ENCODE results near the gene MEIS1. TPM values are rescaled to one million over a fixed set of nuclear protein-coding genes. Genes with fewer than 3 reads are reported as not detected.

MEIS1 gene
- total and polyA plus RNA-seq, 4 experiments from 2014 or later = not detected

DNA sequence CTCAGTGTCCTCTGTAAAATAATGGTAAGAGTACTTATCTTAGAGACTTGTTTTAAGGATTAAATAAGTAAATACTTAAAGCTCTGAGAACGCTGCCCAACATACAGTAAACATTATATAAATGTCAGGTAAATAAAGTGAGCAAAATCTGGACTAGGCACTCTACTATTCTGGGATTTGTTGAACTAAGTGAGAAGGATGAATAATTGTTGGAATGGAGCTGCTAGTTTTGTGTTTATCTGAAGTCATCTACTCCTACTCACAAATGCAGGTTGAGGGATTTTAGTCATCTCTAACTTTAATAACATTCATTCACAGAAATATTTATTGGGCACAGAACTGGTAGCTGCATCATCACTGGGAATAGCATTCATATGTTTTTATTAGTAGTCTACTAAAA lies 103.4 kb downstream of the MEIS1 start:
- no peaks in the 10 kb centered on the region for H3K36me3 Mint-ChIP-seq
- CTCF ChIA-PET (ENCODE audit: partially characterized antibody) = no interaction called here
- H3K27ac ChIP-seq (ENCODE audit: low read depth, low read length) = no peak overlapping the region
- H3K27me3 ChIP-seq (ENCODE audit: insufficient read depth, low read length) = no peaks in the 10 kb centered on the region
- no peak overlapping the region for H3K4me3 ChIP-seq (ENCODE audit: low read length in 2 of 2)
- no peaks in the 10 kb centered on the region for H3K4me1 ChIP-seq (ENCODE audit: insufficient read depth, low read length)
- H3K4me3 Mint-ChIP-seq = no peak overlapping the region
- no peak overlapping the region for H3K27ac Mint-ChIP-seq
- DNase-seq = no peak
- H3K36me3 ChIP-seq (ENCODE audit: insufficient read depth, low read length) = no peaks in the 10 kb centered on the region
- no peaks in the 10 kb centered on the region for H3K4me1 Mint-ChIP-seq
- POLR2A ChIA-PET (ENCODE audit: partially characterized antibody) = no interaction called here
- H3K9me3 Mint-ChIP-seq = no peaks in the 10 kb centered on the region
- no peaks in the 10 kb centered on the region for H3K27me3 Mint-ChIP-seq
- intact Hi-C loops (cut with micrococcal nuclease) = no loop called here
- H3K9me3 ChIP-seq (ENCODE audit: control insufficient read depth in 1 of 2, low read length in 2 of 2) = no peaks in the 10 kb centered on the region

DNA sequence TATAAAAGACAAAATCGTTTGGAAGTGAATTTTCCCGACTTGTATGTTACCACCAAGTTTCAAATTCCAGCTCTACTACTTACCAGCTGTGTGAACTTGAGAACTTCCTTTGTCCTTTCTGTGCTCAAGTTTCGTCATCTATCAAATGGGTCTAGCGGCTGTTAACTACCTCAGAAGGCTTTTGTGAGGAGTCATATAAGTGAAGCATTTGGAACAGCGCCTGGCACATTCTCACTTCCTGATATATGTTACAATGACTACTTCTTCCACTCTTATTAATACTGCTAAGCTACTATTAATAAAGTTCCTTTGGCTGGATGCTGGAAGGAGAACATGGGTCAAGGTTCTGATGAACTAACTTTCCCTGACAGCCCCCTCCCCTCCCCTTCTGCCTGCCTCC lies 104.5 kb downstream of the MEIS1 start:
- Histone ChIP-seq H3K9me3 (ENCODE audit: control insufficient read depth in 1 of 2, low read length in 2 of 2) (no peaks in the 10 kb centered on the region), H3K36me3 (ENCODE audit: insufficient read depth, low read length) (no peaks in the 10 kb centered on the region), H3K4me1 (ENCODE audit: insufficient read depth, low read length) (no peaks in the 10 kb centered on the region), H3K4me3 (ENCODE audit: low read length in 2 of 2) (no peak overlapping the region), H3K27me3 (ENCODE audit: insufficient read depth, low read length) (no peaks in the 10 kb centered on the region), H3K27ac (ENCODE audit: low read depth, low read length) (no peak overlapping the region)
- Mint-ChIP-seq H3K4me1 (no peaks in the 10 kb centered on the region), H3K9me3 (no peaks in the 10 kb centered on the region), H3K36me3 (no peaks in the 10 kb centered on the region), H3K4me3 (no peak overlapping the region), H3K27me3 (peaks cover 0 to 2% of the 10 kb centered on the region in 2 donors), H3K27ac (no peak overlapping the region)
- ChIA-PET CTCF (ENCODE audit: partially characterized antibody) (no interaction called here), POLR2A (ENCODE audit: partially characterized antibody) (no interaction called here)
- no peak for DNase-seq
- intact Hi-C loops (cut with micrococcal nuclease) = no loop called here

DNA sequence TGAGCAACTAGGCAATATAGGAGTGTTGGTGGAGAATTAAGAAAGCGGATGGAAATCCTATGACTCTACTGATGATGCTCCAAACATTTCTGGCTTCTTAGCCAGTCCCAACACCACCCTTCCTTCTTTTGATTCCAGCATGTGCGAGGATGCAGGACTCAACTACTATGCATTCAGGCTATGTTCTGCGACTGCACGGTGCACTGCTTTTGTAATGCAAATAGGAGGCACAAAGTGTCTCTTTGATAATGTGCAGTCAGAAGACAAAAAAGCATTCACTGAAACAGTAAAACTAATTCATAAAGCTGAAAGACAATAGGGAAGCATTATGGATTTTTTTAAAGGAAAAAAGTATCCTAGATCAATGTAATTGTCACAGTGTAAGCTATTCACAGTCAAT lies 106.7 kb downstream of the MEIS1 start:
- ChIA-PET POLR2A (ENCODE audit: partially characterized antibody) (no interaction called here), CTCF (ENCODE audit: partially characterized antibody) (no interaction called here)
- H3K9me3 ChIP-seq (ENCODE audit: control insufficient read depth in 1 of 2, low read length in 2 of 2) = no peaks in the 10 kb centered on the region
- Mint-ChIP-seq H3K27me3 (peaks cover 0 to 4% of the 10 kb centered on the region in 2 donors), H3K9me3 (peaks cover 0 to 2% (median 0%) of the 10 kb centered on the region in 8 donors), H3K4me3 (no peak overlapping the region), H3K4me1 (no peaks in the 10 kb centered on the region), H3K27ac (no peak overlapping the region), H3K36me3 (no peaks in the 10 kb centered on the region)
- no peaks in the 10 kb centered on the region for H3K27me3 ChIP-seq (ENCODE audit: insufficient read depth, low read length)
- intact Hi-C loops (cut with micrococcal nuclease) = no loop called here
- H3K36me3 ChIP-seq (ENCODE audit: insufficient read depth, low read length) = no peaks in the 10 kb centered on the region
- H3K27ac ChIP-seq (ENCODE audit: low read depth, low read length) = no peak overlapping the region
- no peak for DNase-seq
- H3K4me1 ChIP-seq (ENCODE audit: insufficient read depth, low read length) = no peaks in the 10 kb centered on the region
- H3K4me3 ChIP-seq (ENCODE audit: low read length in 2 of 2) = no peak overlapping the region

DNA sequence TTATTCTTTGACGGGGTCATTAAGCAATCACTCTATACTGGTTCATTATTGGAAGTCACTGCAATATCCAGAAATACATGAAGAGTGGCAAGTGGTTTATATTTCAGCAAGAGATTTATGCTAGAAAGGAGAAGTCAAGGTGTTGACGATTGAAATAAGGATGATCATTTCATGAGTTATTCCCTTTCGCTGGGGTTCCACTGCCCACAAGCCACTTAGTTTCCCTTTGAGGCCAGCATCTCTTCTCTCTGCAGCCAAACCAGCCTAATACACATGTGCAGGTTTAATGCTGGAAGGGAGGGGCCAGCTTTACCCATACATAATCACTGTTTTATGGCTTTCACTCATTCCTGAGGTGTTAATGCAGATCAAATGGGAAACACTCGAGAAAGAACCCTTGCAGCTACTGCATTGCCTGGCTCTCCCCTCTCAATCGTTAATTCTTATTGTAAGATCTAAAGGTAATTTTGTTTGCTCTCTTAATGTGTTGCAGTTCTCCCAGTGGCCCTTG lies 108.4 kb downstream of the MEIS1 start:
- H3K27me3 ChIP-seq (ENCODE audit: insufficient read depth, low read length) = no peaks in the 10 kb centered on the region
- ChIA-PET POLR2A (ENCODE audit: partially characterized antibody) (no interaction called here), CTCF (ENCODE audit: partially characterized antibody) (interaction anchor here (1.1 kb wide), 1 partner anchor 23 kb away, joined by 3 read pairs; no protein-coding TSS in a partner anchor)
- intact Hi-C loops (cut with micrococcal nuclease) = no loop called here
- Mint-ChIP-seq H3K4me1 (no peaks in the 10 kb centered on the region), H3K9me3 (peaks cover 0 to 2% (median 0%) of the 10 kb centered on the region in 8 donors), H3K36me3 (no peaks in the 10 kb centered on the region), H3K27ac (no peak overlapping the region), H3K27me3 (peaks cover 0 to 4% of the 10 kb centered on the region in 2 donors), H3K4me3 (no peak overlapping the region)
- H3K27ac ChIP-seq (ENCODE audit: low read depth, low read length) = no peak overlapping the region
- no peaks in the 10 kb centered on the region for H3K36me3 ChIP-seq (ENCODE audit: insufficient read depth, low read length)
- H3K4me1 ChIP-seq (ENCODE audit: insufficient read depth, low read length) = no peaks in the 10 kb centered on the region
- no peak overlapping the region for H3K4me3 ChIP-seq (ENCODE audit: low read length in 2 of 2)
- DNase-seq = no peak
- H3K9me3 ChIP-seq (ENCODE audit: control insufficient read depth in 1 of 2, low read length in 2 of 2) = no peaks in the 10 kb centered on the region

DNA sequence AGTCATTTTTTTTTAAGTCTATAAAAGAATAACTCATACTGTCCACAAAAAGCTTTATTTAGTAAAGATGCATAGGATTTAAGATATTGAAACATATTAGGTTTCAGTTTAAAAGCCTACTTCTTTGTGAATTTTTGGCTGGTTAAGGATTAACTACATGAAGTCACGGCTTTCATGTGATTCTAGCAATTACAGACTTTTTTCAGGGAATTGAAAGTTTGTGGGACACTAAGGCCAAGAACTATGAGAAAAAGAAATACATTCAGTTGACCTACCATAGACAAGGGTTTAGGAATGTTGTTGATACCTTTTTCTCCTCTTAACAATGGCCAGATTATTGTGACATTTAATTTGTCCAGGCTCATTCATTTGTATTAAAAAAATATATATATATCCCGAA lies 109.3 kb downstream of the MEIS1 start:
- CTCF ChIA-PET (ENCODE audit: partially characterized antibody) = no interaction called here

DNA sequence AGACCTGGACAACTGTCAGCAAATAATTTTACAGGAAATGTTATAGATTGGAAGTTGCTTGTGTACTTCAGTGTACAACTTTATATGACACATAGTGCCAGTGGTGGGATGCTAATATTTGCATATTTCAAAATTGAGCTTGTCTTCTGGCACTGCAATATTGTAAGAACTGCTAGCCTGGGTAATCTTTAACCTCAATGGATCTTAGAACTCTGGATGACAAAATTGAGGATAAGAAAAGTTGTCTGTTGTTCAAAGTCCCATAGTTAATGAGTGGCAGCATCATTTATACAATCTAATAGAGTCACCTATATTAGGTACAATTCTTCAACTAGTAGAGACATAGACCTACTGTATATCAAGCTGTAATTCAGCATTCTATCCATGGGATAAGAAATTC lies 110.3 kb downstream of the MEIS1 start:
- Mint-ChIP-seq H3K9me3 (peaks cover 0 to 2% (median 0%) of the 10 kb centered on the region in 8 donors), H3K36me3 (no peaks in the 10 kb centered on the region), H3K4me3 (no peak overlapping the region), H3K27ac (no peak overlapping the region), H3K4me1 (no peaks in the 10 kb centered on the region), H3K27me3 (peaks cover 0 to 4% of the 10 kb centered on the region in 2 donors)
- DNase-seq = no peak
- Histone ChIP-seq H3K27ac (ENCODE audit: low read depth, low read length) (no peak overlapping the region), H3K4me3 (ENCODE audit: low read length in 2 of 2) (no peak overlapping the region), H3K27me3 (ENCODE audit: insufficient read depth, low read length) (no peaks in the 10 kb centered on the region), H3K4me1 (ENCODE audit: insufficient read depth, low read length) (no peaks in the 10 kb centered on the region), H3K36me3 (ENCODE audit: insufficient read depth, low read length) (no peaks in the 10 kb centered on the region), H3K9me3 (ENCODE audit: control insufficient read depth in 1 of 2, low read length in 2 of 2) (no peaks in the 10 kb centered on the region)
- intact Hi-C loops (cut with micrococcal nuclease) = no loop called here
- POLR2A ChIA-PET (ENCODE audit: partially characterized antibody) = no interaction called here
- CTCF ChIA-PET (ENCODE audit: partially characterized antibody) = no interaction called here

More for the DNA sequence above, 109.3 kb downstream of the MEIS1 start:
- H3K36me3 ChIP-seq (ENCODE audit: insufficient read depth, low read length) = no peaks in the 10 kb centered on the region
- POLR2A ChIA-PET (ENCODE audit: partially characterized antibody) = no interaction called here
- Mint-ChIP-seq H3K27me3 (peaks cover 0 to 4% of the 10 kb centered on the region in 2 donors), H3K9me3 (peaks cover 0 to 2% (median 0%) of the 10 kb centered on the region in 8 donors), H3K36me3 (no peaks in the 10 kb centered on the region), H3K27ac (no peak overlapping the region), H3K4me1 (no peaks in the 10 kb centered on the region), H3K4me3 (no peak overlapping the region)
- no peaks in the 10 kb centered on the region for H3K4me1 ChIP-seq (ENCODE audit: insufficient read depth, low read length)
- no peaks in the 10 kb centered on the region for H3K9me3 ChIP-seq (ENCODE audit: control insufficient read depth in 1 of 2, low read length in 2 of 2)
- DNase-seq = no peak
- no peak overlapping the region for H3K4me3 ChIP-seq (ENCODE audit: low read length in 2 of 2)
- H3K27me3 ChIP-seq (ENCODE audit: insufficient read depth, low read length) = no peaks in the 10 kb centered on the region
- intact Hi-C loops (cut with micrococcal nuclease) = no loop called here
- no peak overlapping the region for H3K27ac ChIP-seq (ENCODE audit: low read depth, low read length)

DNA sequence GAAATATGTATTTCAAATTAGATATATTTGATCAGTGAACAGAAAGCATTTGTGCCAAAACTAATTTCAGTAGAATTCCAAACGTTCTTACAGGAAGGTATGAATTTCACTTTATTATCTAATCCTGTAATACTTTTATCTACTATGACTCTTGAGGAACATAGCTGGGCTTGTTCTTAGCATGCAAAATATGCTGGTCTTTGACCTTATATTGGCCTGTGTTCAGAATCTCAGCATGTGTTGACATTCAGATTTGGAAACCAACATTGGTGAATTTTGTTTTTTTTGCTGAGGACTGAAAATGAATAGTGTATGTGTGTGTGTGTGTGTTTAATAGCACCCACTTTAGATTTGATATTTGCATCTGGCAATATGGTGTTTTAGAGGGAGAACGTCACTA lies 112.2 kb downstream of the MEIS1 start:
- Histone ChIP-seq H3K36me3 (ENCODE audit: insufficient read depth, low read length) (no peaks in the 10 kb centered on the region), H3K4me1 (ENCODE audit: insufficient read depth, low read length) (no peaks in the 10 kb centered on the region), H3K27me3 (ENCODE audit: insufficient read depth, low read length) (no peaks in the 10 kb centered on the region), H3K27ac (ENCODE audit: low read depth, low read length) (no peak overlapping the region), H3K4me3 (ENCODE audit: low read length in 2 of 2) (no peak overlapping the region), H3K9me3 (ENCODE audit: control insufficient read depth in 1 of 2, low read length in 2 of 2) (no peaks in the 10 kb centered on the region)
- no peak overlapping the region for H3K27ac Mint-ChIP-seq
- CTCF ChIA-PET (ENCODE audit: partially characterized antibody) = no interaction called here
- no peak for DNase-seq
- H3K4me3 Mint-ChIP-seq = no peak overlapping the region
- POLR2A ChIA-PET (ENCODE audit: partially characterized antibody) = no interaction called here
- H3K36me3 Mint-ChIP-seq = no peaks in the 10 kb centered on the region
- no peaks in the 10 kb centered on the region for H3K4me1 Mint-ChIP-seq
- H3K9me3 Mint-ChIP-seq = peaks cover 0 to 2% (median 0%) of the 10 kb centered on the region in 8 donors
- intact Hi-C loops (cut with micrococcal nuclease) = no loop called here
- H3K27me3 Mint-ChIP-seq = peaks cover 0 to 4% of the 10 kb centered on the region in 2 donors

DNA sequence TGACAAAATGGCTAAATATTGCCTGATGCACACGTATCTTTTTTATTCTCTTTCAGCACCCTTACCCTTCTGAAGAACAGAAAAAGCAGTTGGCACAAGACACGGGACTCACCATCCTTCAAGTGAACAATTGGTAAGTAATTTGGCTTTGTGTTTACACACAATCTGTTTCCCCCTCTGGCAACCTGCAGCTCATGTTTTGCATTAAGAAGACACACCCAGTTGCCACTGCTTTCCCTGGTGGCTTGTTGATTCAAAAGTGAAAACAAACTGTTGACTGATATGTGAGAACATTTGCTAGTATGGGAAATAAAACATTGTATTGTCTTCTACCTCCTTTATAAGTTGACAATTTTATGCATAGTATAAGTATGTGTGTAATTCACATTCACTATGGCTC lies 113.0 kb downstream of the MEIS1 start:
- Histone ChIP-seq H3K27ac (ENCODE audit: low read depth, low read length) (no peak overlapping the region), H3K27me3 (ENCODE audit: insufficient read depth, low read length) (no peaks in the 10 kb centered on the region), H3K4me3 (ENCODE audit: low read length in 2 of 2) (no peak overlapping the region), H3K36me3 (ENCODE audit: insufficient read depth, low read length) (no peaks in the 10 kb centered on the region), H3K9me3 (ENCODE audit: control insufficient read depth in 1 of 2, low read length in 2 of 2) (no peaks in the 10 kb centered on the region), H3K4me1 (ENCODE audit: insufficient read depth, low read length) (no peaks in the 10 kb centered on the region)
- Mint-ChIP-seq H3K36me3 (no peaks in the 10 kb centered on the region), H3K4me3 (no peak overlapping the region), H3K27me3 (peaks cover 0 to 4% of the 10 kb centered on the region in 2 donors), H3K27ac (no peak overlapping the region), H3K9me3 (peaks cover 0 to 2% (median 0%) of the 10 kb centered on the region in 8 donors), H3K4me1 (no peaks in the 10 kb centered on the region)
- ChIA-PET CTCF (ENCODE audit: partially characterized antibody) (no interaction called here), POLR2A (ENCODE audit: partially characterized antibody) (no interaction called here)
- intact Hi-C loops (cut with micrococcal nuclease) = no loop called here
- DNase-seq = no peak
